Measurements from ENCODE around the gene UNC119B.

The UNC119B gene

GRCh38 chr12:120737557-120738251, 27.4 kb downstream of the UNC119B start:
- no peaks in the 10 kb centered on the region for H3K36me3 ChIP-seq (replicated peaks; ENCODE audit: insufficient read depth, low read length)
- H3K4me3 ChIP-seq (ENCODE audit: low read length): no peak overlapping the region
- H3K4me1 ChIP-seq (ENCODE audit: low read length): no peaks in the 10 kb centered on the region
- no peaks in the 10 kb centered on the region for H3F3A ChIP-seq (ENCODE audit: insufficient read depth, low read length)
- TF ChIP-seq EZH2phosphoT487 (IDR thresholded peaks at IDR 0.05; ENCODE audit: low read length): no peak
- no peak for TF ChIP-seq EZH2 (optimal IDR thresholded peaks at IDR 0.05; ENCODE audit: low read depth, low read length)
- TF ChIP-seq CTCF (IDR thresholded peaks at IDR 0.05; ENCODE audit: low read length): no peak
- no peak overlapping the region for H3K4me2 ChIP-seq (ENCODE audit: low read depth, low read length)
- H4K20me1 ChIP-seq (ENCODE audit: insufficient read depth, low read length): no peaks in the 10 kb centered on the region
- H3K27me3 ChIP-seq (replicated peaks; ENCODE audit: insufficient read depth, low read length): no peaks in the 10 kb centered on the region
- no peaks in the 10 kb centered on the region for H3K9me3 ChIP-seq (replicated peaks; ENCODE audit: insufficient read depth, low read length)
- H3K9me2 ChIP-seq (replicated peaks; ENCODE audit: insufficient read depth, low read length): no peaks in the 10 kb centered on the region
- no peaks in the 10 kb centered on the region for H3K79me2 ChIP-seq (ENCODE audit: low read length)
- no peak for DNase-seq
- no peak overlapping the region for H3K9ac ChIP-seq (ENCODE audit: low read length)
- H3K27ac ChIP-seq (ENCODE audit: low read length): no peak overlapping the region
- H2AFZ ChIP-seq (ENCODE audit: low read length): no peak overlapping the region

- Histone ChIP-seq H3K9ac (ENCODE audit: low read length) (no peak overlapping the region), H3K27me3 (replicated peaks; ENCODE audit: insufficient read depth, low read length) (no peaks in the 10 kb centered on the region), H3K79me2 (ENCODE audit: low read length) (no peaks in the 10 kb centered on the region), H3K36me3 (replicated peaks; ENCODE audit: insufficient read depth, low read length) (no peaks in the 10 kb centered on the region), H4K20me1 (ENCODE audit: insufficient read depth, low read length) (no peaks in the 10 kb centered on the region), H3K4me3 (ENCODE audit: low read length) (no peak overlapping the region), H3K27ac (ENCODE audit: low read length) (no peak overlapping the region), H3K9me2 (replicated peaks; ENCODE audit: insufficient read depth, low read length) (no peaks in the 10 kb centered on the region), H2AFZ (ENCODE audit: low read length) (no peak overlapping the region), H3F3A (ENCODE audit: insufficient read depth, low read length) (no peaks in the 10 kb centered on the region), H3K9me3 (replicated peaks; ENCODE audit: insufficient read depth, low read length) (no peaks in the 10 kb centered on the region), H3K4me2 (ENCODE audit: low read depth, low read length) (no peak overlapping the region), H3K4me1 (ENCODE audit: low read length) (no peaks in the 10 kb centered on the region)
- DNase-seq: no peak
- no peak for TF ChIP-seq EZH2 (optimal IDR thresholded peaks at IDR 0.05; ENCODE audit: low read depth, low read length)
- no peak for TF ChIP-seq CTCF (IDR thresholded peaks at IDR 0.05; ENCODE audit: low read length)
- TF ChIP-seq EZH2phosphoT487 (IDR thresholded peaks at IDR 0.05; ENCODE audit: low read length): no peak
Measured at GRCh38 chr12:120738252-120739030, 28.2 kb downstream of the UNC119B start.

- no peaks in the 10 kb centered on the region for H3K9me3 ChIP-seq (replicated peaks; ENCODE audit: insufficient read depth, low read length)
- H3K4me2 ChIP-seq (ENCODE audit: low read depth, low read length): no peak overlapping the region
- H2AFZ ChIP-seq (ENCODE audit: low read length): no peak overlapping the region
- no peaks in the 10 kb centered on the region for H3K36me3 ChIP-seq (replicated peaks; ENCODE audit: insufficient read depth, low read length)
- no peak for DNase-seq
- no peaks in the 10 kb centered on the region for H3K4me1 ChIP-seq (ENCODE audit: low read length)
- H3K9ac ChIP-seq (ENCODE audit: low read length): no peak overlapping the region
- H3K79me2 ChIP-seq (ENCODE audit: low read length): no peaks in the 10 kb centered on the region
- TF ChIP-seq CTCF (IDR thresholded peaks at IDR 0.05; ENCODE audit: low read length) (no peak), EZH2phosphoT487 (IDR thresholded peaks at IDR 0.05; ENCODE audit: low read length) (no peak), EZH2 (optimal IDR thresholded peaks at IDR 0.05; ENCODE audit: low read depth, low read length) (no peak)
- H3K9me2 ChIP-seq (replicated peaks; ENCODE audit: insufficient read depth, low read length): no peaks in the 10 kb centered on the region
- H3K27me3 ChIP-seq (replicated peaks; ENCODE audit: insufficient read depth, low read length): no peaks in the 10 kb centered on the region
- no peak overlapping the region for H3K4me3 ChIP-seq (ENCODE audit: low read length)
- H4K20me1 ChIP-seq (ENCODE audit: insufficient read depth, low read length): no peaks in the 10 kb centered on the region
- H3F3A ChIP-seq (ENCODE audit: insufficient read depth, low read length): no peaks in the 10 kb centered on the region
- no peak overlapping the region for H3K27ac ChIP-seq (ENCODE audit: low read length)
Measured at GRCh38 chr12:120739031-120739762, 28.9 kb downstream of the UNC119B start.
